GM21515 (cell line): Measurements from ENCODE around the gene MFSD6.
A peak's percentile ranks its signal among the peaks of the same experiment; 100 is the strongest.
"Not testable (repeated sequence)": the region's sequence is repeated elsewhere in the genome, so short reads cannot be mapped to it uniquely, and the experiment has no call there.

ENCODE experiments used
- ATAC-seq: cut with Tn5 transposase; IDR thresholded peaks from one replicate; pipeline ENCODE4 v1.9.1; 2021; ENCODE audit not compliant: unreplicated experiment

MFSD6 gene

GRCh38 chr2:190460487-190460886 lies 52.3 kb downstream of the MFSD6 start:
- no peak for ATAC-seq

- ATAC-seq = no peak
Measured at GRCh38 chr2:190462181-190462580, 54.0 kb downstream of the MFSD6 start.

GRCh38 chr2:190462611-190463010 lies 54.5 kb downstream of the MFSD6 start:
- no peak for ATAC-seq

GRCh38 chr2:190465060-190465459 lies 56.9 kb downstream of the MFSD6 start:
- peak; percentile 49 for ATAC-seq

GRCh38 chr2:190466819-190467446 lies 58.8 kb downstream of the MFSD6 start:
- ATAC-seq = no peak

GRCh38 chr2:190467575-190468083 lies 59.5 kb downstream of the MFSD6 start:
- no peak for ATAC-seq

- ATAC-seq = not testable (repeated sequence)
Measured at GRCh38 chr2:190468354-190468753, 60.2 kb downstream of the MFSD6 start.

GRCh38 chr2:190468814-190469569 lies 60.8 kb downstream of the MFSD6 start:
- peak; percentile 60 for ATAC-seq

- no peak for ATAC-seq
Measured at GRCh38 chr2:190469771-190470170, 61.6 kb downstream of the MFSD6 start.

GRCh38 chr2:190470256-190470826 lies 62.2 kb downstream of the MFSD6 start:
- no peak for ATAC-seq

- no peak for ATAC-seq
Measured at GRCh38 chr2:190477661-190478454, 69.7 kb downstream of the MFSD6 start.

- no peak for ATAC-seq
Measured at GRCh38 chr2:190478572-190479195, 70.5 kb downstream of the MFSD6 start.

GRCh38 chr2:190481339-190481738 lies 73.2 kb downstream of the MFSD6 start:
- ATAC-seq = no peak

- no peak for ATAC-seq
Measured at GRCh38 chr2:190482451-190482850, 74.3 kb downstream of the MFSD6 start.

GRCh38 chr2:190486037-190486623 lies 78.0 kb downstream of the MFSD6 start:
- no peak for ATAC-seq

GRCh38 chr2:190488516-190489233 lies 80.5 kb downstream of the MFSD6 start:
- no peak for ATAC-seq

- ATAC-seq = no peak
Measured at GRCh38 chr2:190489475-190489874, 81.3 kb downstream of the MFSD6 start.

- no peak for ATAC-seq
Measured at GRCh38 chr2:190490502-190490901, 82.3 kb downstream of the MFSD6 start.

GRCh38 chr2:190493095-190493494 lies 84.9 kb downstream of the MFSD6 start:
- no peak for ATAC-seq
